ENCODE data around the gene SASH3. TPM values are rescaled to one million over a fixed set of nuclear protein-coding genes. Genes with fewer than 3 reads are reported as not detected.
"Not testable (repeated sequence)": the region's sequence is repeated elsewhere in the genome, so short reads cannot be mapped to it uniquely, and the experiment has no call there.

Gene SASH3
- total and polyA plus RNA-seq, 8 donors = 2.3 to 62.9 (median 4.1) TPM

DNA sequence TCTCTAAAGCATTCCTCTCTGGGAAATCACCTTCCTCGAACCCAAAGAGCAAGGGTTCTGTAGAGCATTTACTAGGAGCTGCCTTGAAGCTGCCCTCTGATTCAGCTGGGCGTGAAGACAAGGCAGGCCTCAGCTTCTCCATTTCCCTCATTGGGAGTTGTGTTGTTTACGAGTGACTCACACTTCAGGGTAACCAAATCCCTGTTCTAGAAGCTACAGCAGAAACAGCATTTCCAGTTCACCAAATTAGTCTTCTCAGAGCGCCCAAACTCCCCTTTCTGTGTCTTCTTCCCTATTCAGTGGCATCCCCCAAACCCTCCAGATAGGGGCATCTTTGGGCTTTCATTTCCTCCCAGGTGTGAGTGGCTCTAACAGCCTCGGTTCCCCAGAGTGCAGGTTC is 41.8 kb upstream of the SASH3 start:
- intact Hi-C loops (cut with DNase I) = no loop called here
- no peaks in the 10 kb centered on the region for H3K36me3 ChIP-seq
- DNase-seq = no peak
- no peaks in the 10 kb centered on the region for H3K27me3 ChIP-seq
- TF ChIP-seq, protein P1, sequence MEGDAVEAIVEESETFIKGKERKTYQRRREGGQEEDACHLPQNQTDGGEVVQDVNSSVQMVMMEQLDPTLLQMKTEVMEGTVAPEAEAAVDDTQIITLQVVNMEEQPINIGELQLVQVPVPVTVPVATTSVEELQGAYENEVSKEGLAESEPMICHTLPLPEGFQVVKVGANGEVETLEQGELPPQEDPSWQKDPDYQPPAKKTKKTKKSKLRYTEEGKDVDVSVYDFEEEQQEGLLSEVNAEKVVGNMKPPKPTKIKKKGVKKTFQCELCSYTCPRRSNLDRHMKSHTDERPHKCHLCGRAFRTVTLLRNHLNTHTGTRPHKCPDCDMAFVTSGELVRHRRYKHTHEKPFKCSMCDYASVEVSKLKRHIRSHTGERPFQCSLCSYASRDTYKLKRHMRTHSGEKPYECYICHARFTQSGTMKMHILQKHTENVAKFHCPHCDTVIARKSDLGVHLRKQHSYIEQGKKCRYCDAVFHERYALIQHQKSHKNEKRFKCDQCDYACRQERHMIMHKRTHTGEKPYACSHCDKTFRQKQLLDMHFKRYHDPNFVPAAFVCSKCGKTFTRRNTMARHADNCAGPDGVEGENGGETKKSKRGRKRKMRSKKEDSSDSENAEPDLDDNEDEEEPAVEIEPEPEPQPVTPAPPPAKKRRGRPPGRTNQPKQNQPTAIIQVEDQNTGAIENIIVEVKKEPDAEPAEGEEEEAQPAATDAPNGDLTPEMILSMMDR (IDR thresholded peaks at IDR 0.05) = no peak
- peak overlapping the region; percentile 7 to 28 for H3K27ac ChIP-seq
- ATAC-seq = peak; percentile 65
- H3K9me3 ChIP-seq = no peaks in the 10 kb centered on the region
- H3K4me3 ChIP-seq = no peak overlapping the region
- peaks cover 0 to 3% of the 10 kb centered on the region in 2 donors for H3K4me1 ChIP-seq

DNA sequence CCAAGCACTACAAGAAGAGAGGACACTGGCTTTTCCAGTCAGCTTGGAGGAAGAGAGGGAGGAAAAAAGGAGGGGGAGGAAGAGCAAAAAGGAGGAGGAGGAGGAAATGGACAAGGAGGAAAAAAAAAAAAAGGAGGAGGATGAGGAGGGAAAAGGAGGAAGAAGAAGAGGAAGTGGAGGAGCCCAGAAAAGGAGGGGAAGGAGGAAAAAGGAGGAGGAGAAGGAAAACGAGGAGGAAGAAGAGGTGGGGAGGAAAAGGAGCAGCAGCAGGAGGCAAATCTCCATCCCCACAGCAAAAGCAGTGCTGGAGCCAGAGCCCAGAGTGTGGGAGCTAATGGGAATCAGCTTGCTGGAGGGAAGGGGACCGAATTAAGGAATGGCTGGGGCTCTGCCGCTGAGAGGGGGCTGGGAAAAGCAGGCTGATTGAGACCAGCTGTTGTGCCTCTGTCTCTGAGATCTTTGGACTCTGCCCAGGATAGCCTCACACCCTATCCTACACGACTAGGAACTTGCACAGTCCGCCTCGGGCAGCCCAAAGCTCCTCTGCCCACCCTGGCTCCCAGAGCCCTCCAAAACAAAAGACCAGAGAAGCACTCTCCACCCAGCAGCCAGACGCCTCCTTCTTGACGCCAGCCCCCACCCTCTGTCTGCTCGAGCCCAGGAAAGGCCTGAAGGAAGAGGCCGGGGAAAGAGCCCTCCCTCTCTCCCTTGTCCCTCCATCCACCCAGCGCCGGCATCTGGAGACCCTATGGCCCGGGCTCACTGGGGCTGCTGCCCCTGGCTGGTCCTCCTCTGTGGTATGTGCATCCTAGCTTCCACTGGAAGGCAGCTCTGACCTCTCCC is 41.1 kb upstream of the SASH3 start, which contains the start of gene XPNPEP2:
XPNPEP2 (plus strand) TSS at position 514 of the 843 bp plus-strand sequence; CDS start at position 749, 235 bp downstream.
- intact Hi-C loops (cut with DNase I) = no loop called here
- TF ChIP-seq, protein P1 (IDR thresholded peaks at IDR 0.05) = no peak
- ATAC-seq = peak; percentile 59

DNA sequence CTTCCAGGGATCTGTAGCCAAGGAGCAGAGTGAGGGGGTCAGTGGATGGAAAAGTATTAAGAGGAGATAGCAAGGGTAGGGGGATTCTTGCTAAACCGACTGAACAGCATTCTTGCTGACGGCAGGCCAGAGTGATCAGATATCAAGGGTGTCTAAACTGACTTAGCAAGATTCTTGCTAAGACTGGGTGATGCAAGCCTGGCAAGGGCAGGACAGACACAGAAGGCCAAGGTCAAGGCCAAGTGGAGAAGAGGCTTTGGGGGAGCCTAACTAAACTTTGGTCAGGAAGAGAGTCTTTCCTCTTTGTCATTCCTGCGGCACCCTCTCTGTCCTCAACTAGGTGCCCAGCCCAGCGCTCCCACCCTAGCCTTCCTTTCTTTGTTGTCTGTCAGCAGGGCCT is 40.2 kb upstream of the SASH3 start:
- peaks cover 0 to 3% of the 10 kb centered on the region in 2 donors for H3K4me1 ChIP-seq
- H3K9me3 ChIP-seq = no peaks in the 10 kb centered on the region
- H3K36me3 ChIP-seq = no peaks in the 10 kb centered on the region
- intact Hi-C loops (cut with DNase I) = no loop called here
- no peaks in the 10 kb centered on the region for H3K27me3 ChIP-seq
- ATAC-seq = no peak
- no peak overlapping the region for H3K4me3 ChIP-seq
- DNase-seq = no peak
- TF ChIP-seq, protein P1 (IDR thresholded peaks at IDR 0.05) = no peak
- H3K27ac ChIP-seq = no peak overlapping the region

More for the DNA sequence above, 41.1 kb upstream of the SASH3 start, which contains the start of gene XPNPEP2:
- no peaks in the 10 kb centered on the region for H3K36me3 ChIP-seq
- no peaks in the 10 kb centered on the region for H3K9me3 ChIP-seq
- peaks cover 0 to 3% of the 10 kb centered on the region in 2 donors for H3K4me1 ChIP-seq
- DNase-seq = peak in 2 of 4 donors; percentile 81 to 90
- H3K4me3 ChIP-seq = no peak within 1 kb of the TSS
- peak within 1 kb of the TSS; percentile 7 to 28 for H3K27ac ChIP-seq
- H3K27me3 ChIP-seq = no peaks in the 10 kb centered on the region

DNA sequence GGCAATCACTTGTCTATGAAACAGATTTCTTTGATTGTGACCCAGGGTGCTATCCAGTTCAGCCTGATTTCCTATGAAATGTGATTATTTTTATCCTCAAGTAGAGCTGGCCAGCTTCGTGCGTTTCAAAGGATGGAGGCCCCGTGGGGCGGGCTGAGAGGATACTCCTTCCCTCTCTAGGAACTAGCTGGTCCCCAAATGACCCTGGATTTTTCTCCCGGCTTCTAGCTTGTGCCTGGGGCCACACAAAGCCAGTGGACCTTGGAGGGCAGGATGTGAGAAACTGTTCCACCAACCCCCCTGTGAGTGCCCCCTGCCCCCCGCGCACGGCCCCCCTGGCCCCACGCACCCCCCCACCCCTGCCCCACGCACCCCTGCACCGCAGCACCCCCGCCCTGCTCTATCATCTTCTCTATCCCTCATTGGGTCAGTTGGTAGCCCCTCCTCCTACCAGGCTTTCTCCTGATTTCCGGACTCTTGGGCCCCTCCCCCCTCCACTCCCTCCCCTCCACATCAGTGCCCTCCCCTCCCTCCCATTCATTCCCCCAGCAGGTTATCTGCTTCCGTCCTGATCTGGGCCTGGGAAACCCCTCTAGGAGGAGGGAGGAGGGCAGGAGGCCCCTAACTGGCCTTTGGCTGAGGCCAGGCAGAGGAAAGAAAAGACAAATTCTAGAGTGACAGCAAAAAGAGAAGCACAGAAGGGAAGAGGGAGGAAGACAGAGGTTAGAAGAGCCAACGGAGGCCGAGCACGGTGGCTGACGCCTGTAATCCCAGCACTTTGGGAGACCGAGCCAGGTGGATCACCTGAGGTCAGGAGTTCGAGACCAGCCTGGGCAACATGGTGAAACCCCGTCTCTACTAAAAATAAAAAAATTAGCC is 37.6 kb upstream of the SASH3 start:
- Histone ChIP-seq H3K4me1 (peaks cover 0 to 3% of the 10 kb centered on the region in 2 donors), H3K27me3 (no peaks in the 10 kb centered on the region), H3K27ac (no peak overlapping the region), H3K36me3 (no peaks in the 10 kb centered on the region), H3K9me3 (no peaks in the 10 kb centered on the region), H3K4me3 (no peak overlapping the region)
- ATAC-seq (no peak), DNase-seq (no peak)
- intact Hi-C loops (cut with DNase I) = no loop called here
- TF ChIP-seq, protein P1 (IDR thresholded peaks at IDR 0.05) = no peak

DNA sequence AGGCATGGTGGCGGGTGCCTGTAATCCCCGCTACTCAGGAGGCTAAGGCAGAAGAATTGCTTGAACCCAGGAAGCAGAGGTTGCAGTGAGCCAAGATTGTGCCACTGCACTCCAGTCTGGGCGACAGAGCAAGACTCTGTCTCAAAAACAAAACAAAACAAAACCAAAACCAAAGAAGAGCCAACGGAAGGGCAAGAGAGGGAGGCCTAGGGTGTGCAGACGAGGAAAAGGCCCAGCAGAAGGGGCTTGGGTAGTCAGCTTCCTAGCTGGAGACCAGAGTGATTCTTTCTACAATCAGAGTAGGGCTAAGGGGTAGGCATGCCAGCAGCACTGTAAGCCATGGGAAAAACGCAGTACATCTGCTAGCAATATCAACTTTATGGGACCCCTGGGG is 37.0 kb upstream of the SASH3 start:
- H3K4me3 ChIP-seq; H3K27ac ChIP-seq; H3K9me3 ChIP-seq; H3K4me1 ChIP-seq; DNase-seq; H3K36me3 ChIP-seq; intact Hi-C loops (cut with DNase I); ATAC-seq; H3K27me3 ChIP-seq: not testable (repeated sequence)
